Measurements from ENCODE around the gene DCLRE1C.
"Not testable (repeated sequence)": the region's sequence is repeated elsewhere in the genome, so short reads cannot be mapped to it uniquely, and the experiment has no call there.

DCLRE1C gene

GRCh38 chr10:14891151-14891550 lies 62.7 kb downstream of the DCLRE1C start:
- H3K4me3 ChIP-seq (ENCODE audit: low read depth, low read length) = no peak overlapping the region

- no peak overlapping the region for H3K4me3 ChIP-seq (ENCODE audit: low read depth, low read length)
Observed at GRCh38 chr10:14889318-14889717, 64.6 kb downstream of the DCLRE1C start.

GRCh38 chr10:14884082-14884481 lies 69.8 kb downstream of the DCLRE1C start:
- H3K4me3 ChIP-seq (ENCODE audit: low read depth, low read length) = no peak overlapping the region

- peak overlapping the region; percentile 92 for H3K4me3 ChIP-seq (ENCODE audit: low read depth, low read length)
Observed at GRCh38 chr10:14880229-14880628, 73.7 kb downstream of the DCLRE1C start.

- H3K4me3 ChIP-seq (ENCODE audit: low read depth, low read length) = peak overlapping the region; percentile 92
Observed at GRCh38 chr10:14879928-14880193, 74.0 kb downstream of the DCLRE1C start.

GRCh38 chr10:14879124-14879927 lies 74.6 kb downstream of the DCLRE1C start:
- H3K4me3 ChIP-seq (ENCODE audit: low read depth, low read length) = peak overlapping the region; percentile 92

- peak within 1 kb of the TSS; percentile 92 for H3K4me3 ChIP-seq (ENCODE audit: low read depth, low read length)
Observed at GRCh38 chr10:14878266-14879123, 75.4 kb downstream of the DCLRE1C start, which contains the start of gene SUV39H2. Gene SUV39H2 (plus strand): TSS chr10:14878866. CDS start chr10:14878889, 23 bp downstream.

GRCh38 chr10:14876764-14877163 lies 77.1 kb downstream of the DCLRE1C start:
- H3K4me3 ChIP-seq (ENCODE audit: low read depth, low read length) = no peak overlapping the region

GRCh38 chr10:14875941-14876340 lies 78.0 kb downstream of the DCLRE1C start:
- no peak overlapping the region for H3K4me3 ChIP-seq (ENCODE audit: low read depth, low read length)

GRCh38 chr10:14873090-14873760 lies 80.7 kb downstream of the DCLRE1C start:
- H3K4me3 ChIP-seq (ENCODE audit: low read depth, low read length) = no peak overlapping the region

GRCh38 chr10:14864871-14865270 lies 89.0 kb downstream of the DCLRE1C start:
- not testable (repeated sequence) for H3K4me3 ChIP-seq (ENCODE audit: low read depth, low read length)

- H3K4me3 ChIP-seq (ENCODE audit: low read depth, low read length) = not testable (repeated sequence)
Observed at GRCh38 chr10:14864466-14864865, 89.4 kb downstream of the DCLRE1C start.

- no peak overlapping the region for H3K4me3 ChIP-seq (ENCODE audit: low read depth, low read length)
Observed at GRCh38 chr10:14860791-14861190, 93.1 kb downstream of the DCLRE1C start.

- H3K4me3 ChIP-seq (ENCODE audit: low read depth, low read length) = no peak overlapping the region
Observed at GRCh38 chr10:14859775-14860174, 94.1 kb downstream of the DCLRE1C start.

- no peak overlapping the region for H3K4me3 ChIP-seq (ENCODE audit: low read depth, low read length)
Observed at GRCh38 chr10:14859043-14859442, 94.9 kb downstream of the DCLRE1C start.

GRCh38 chr10:14858338-14858960 lies 95.4 kb downstream of the DCLRE1C start:
- H3K4me3 ChIP-seq (ENCODE audit: low read depth, low read length) = no peak overlapping the region

GRCh38 chr10:14855453-14855852 lies 98.4 kb downstream of the DCLRE1C start:
- no peak overlapping the region for H3K4me3 ChIP-seq (ENCODE audit: low read depth, low read length)

- H3K4me3 ChIP-seq (ENCODE audit: low read depth, low read length) = no peak overlapping the region
Observed at GRCh38 chr10:14852236-14852635, 101.7 kb downstream of the DCLRE1C start.
